CD4-positive, alpha-beta T cell treated with Interleukin-17A for 4 hours (primary cell): Measurements from ENCODE around the gene RAB14.

Experiments
- DNase-seq: peaks from one replicate; pipeline ENCODE4 v3.0.0-alpha.2; 2020; ENCODE audit warnings: mixed read lengths

The RAB14 gene

GRCh38 chr9:121201738-121202533, at the start of gene RAB14:
TSS of gene RAB14 (minus strand) at chr9:121201869. CDS start at chr9:121193412, 8,457 bp downstream.
- peak; percentile 100 for DNase-seq

GRCh38 chr9:121249563-121249962, 47.9 kb upstream of the RAB14 start:
- no peak for DNase-seq

DNA sequence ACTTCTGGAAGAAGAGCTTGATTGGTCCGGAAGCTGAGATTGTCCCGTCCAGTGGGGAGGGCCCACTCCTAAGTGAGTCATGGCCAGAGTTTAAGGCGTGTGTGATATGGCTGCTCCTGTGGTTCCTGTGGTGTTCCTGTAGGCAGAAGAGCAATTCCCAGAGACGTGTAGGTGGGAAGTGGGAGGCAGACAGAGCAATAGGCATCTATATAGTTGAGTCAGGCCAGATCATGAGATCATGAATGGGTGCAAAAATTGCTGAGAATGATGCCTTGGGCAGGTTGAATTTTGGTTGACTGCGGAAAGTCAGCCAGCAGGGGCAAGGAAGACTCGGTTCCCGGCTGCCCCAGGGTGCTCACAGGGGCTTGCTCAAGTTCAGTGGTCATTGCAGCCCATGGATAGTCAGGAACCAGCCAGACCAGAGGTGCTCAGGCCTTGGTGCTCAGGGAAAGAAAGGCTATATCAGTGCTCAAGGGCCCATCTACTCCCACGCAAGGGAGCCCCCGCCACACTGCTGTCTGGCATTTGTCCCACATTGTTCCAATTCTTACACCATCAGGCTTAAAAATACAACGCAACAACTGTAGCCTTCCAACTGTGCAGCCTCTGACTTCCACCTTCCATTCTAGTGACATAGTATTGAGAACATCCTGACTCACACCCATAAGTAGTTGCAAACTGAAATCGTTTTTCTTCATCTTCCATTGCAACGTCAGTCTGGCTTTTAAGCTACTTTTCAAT, 45.3 kb upstream of the RAB14 start:
- no peak for DNase-seq

GRCh38 chr9:121242959-121243346, 41.3 kb upstream of the RAB14 start:
- DNase-seq = no peak

GRCh38 chr9:121242219-121242958, 40.7 kb upstream of the RAB14 start:
- no peak for DNase-seq

GRCh38 chr9:121240472-121241135, 38.9 kb upstream of the RAB14 start:
- DNase-seq = no peak

- no peak for DNase-seq
Measured at GRCh38 chr9:121239851-121240250, 38.2 kb upstream of the RAB14 start.

DNA sequence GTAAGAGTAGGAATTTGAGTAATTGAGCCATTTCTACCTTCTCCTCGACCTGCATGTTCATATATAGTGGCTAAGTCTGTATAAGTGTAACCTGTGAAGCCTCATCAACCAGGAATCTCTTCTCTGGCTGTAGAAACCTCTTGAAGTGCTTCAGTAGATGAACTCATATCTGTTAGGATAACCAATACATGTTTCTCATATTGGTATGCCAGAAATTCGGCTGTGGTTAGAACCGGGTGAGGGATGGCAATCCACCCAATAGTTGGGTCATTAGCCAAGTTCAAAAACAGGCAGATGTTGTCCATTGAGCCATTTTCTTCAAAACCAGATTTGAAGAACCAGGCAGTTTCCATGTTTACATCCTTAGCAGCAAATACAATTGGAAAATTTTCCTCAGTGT, 37.4 kb upstream of the RAB14 start:
- no peak for DNase-seq

DNA sequence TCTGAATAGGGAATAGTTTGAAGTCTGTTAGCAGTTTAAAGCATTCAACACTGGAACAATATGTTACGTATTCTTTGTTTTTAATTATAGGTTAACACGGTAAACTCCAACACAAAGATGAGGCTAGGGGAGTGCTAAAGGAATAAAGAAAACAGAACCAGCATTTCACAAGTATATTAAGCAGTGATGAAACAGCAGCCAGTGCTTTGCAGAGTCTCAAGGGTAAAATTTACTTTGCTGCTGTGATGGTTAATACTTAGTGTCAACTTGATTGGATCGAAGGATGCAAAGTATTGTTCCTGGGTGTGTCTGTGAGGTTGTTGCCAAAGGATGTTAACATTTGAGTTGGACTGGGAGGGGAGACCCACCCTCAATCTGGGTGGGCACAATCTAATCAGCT, 36.2 kb upstream of the RAB14 start:
- DNase-seq = no peak

GRCh38 chr9:121235512-121235911, 33.8 kb upstream of the RAB14 start:
- no peak for DNase-seq

GRCh38 chr9:121234832-121235161, 33.1 kb upstream of the RAB14 start:
- DNase-seq = no peak

- DNase-seq = no peak
Measured at GRCh38 chr9:121233906-121234831, 32.5 kb upstream of the RAB14 start.

GRCh38 chr9:121232251-121232650, 30.6 kb upstream of the RAB14 start:
- no peak for DNase-seq

DNA sequence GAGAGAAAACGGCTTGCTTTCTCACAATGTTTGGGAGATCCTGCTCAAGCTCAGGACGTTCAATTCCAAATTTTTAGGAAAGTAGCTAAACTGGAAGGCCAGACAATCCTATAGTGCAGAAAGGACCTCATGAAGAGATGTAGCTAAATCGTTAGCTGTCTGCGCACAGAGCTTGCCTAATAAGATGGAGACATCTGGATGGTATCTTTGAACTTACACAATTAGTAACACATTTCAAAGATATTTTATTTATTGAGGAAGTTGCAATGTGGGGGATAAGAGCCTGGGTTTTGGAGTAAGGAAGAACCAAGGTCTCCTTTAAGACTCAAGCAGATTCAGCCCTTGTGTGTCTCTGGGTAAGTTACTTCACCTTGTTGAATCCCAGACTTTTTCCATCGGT, 28.6 kb upstream of the RAB14 start:
- DNase-seq = no peak

DNA sequence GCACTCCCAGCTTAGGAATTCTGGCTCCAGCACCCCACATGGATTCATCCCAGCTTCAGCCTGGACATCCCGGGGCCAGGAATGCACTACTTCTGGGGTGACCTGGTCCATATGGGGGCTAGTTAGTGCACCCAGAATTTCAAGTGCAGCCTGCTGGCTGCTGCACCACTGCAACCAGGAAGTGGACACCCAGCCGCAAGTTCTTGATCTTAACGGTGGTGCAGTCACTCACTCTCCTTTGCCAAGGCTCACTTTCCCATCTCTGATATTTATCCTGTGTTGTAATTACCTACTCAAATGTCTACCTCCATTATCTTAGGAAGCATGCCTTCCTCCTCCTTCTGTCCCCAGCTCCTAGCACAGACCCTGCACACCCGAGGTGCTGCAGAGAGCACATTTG, 26.2 kb upstream of the RAB14 start:
- no peak for DNase-seq

DNA sequence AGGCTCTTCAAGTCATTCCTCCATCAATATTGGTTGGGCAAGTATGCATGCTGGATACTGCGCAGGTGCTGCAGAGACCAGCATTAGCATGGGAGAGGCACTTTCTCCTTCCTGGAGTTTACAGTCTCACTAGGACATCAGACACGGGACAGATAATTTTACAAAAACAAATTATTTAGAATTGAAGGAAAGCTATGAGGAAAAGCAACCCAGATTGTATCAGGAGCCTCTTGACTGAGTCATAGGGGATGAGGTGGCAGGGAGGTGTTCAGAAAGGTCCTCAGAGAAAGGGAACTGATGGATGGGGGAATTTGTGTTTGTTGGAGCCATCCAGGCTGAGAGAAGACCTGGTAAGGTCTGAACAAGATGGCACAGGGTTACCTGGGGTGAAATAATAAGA, 24.5 kb upstream of the RAB14 start:
- no peak for DNase-seq

DNA sequence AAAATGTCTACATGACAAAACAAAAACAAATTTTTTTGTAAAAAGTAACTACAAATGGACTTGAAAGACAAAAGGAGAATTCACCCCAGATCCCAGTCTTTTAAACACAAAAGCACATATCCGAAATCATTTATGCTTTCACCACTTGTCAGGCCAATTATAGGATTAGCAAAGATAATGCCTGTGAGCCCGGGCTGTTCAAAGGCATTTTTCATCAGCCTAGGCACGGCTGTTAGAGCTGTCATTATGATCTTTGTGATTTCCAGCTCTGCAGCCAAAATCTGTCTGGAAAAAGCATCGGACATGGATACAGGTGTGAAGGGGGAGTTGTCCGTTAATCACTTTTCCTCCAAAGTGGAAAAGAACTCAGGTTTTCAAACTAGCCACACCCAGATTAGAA, 23.6 kb upstream of the RAB14 start:
- no peak for DNase-seq

- no peak for DNase-seq
Measured at GRCh38 chr9:121222524-121223171, 21.0 kb upstream of the RAB14 start.

- DNase-seq = no peak
Measured at GRCh38 chr9:121221664-121222055, 20.0 kb upstream of the RAB14 start.

DNA sequence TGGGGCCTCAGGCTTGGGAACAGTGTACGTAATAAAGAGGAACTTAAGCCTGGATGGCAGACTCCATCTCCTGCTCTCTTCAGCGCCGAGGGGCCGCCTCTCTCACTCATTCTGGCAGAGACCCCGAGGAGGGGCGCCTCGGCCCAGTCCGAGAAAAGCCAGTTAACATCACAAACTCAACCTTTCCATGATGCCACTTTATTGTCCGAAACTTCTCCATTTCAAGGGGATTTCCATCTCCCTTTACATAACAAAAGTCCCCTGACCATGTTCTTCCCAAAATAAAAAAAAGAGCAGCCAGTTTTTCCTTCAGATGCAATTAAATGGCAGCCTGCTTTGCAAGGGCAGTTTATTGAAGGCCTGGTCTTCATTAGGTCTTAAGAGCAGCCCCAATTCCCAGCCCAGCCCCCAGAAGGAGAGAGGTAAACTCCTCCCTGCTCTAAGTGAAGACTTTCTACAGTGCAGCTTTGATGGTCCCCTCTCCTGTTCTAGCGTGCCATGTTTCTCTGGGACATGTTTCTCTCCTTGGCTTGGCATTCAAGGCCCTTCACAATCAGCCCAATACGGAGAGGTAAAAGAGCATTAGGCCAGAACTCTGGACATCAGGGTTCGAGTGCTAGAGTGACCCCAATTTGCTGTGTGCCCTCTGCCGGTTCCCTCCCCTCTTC, 19.5 kb upstream of the RAB14 start:
- DNase-seq = no peak

- no peak for DNase-seq
Measured at GRCh38 chr9:121219530-121219929, 17.9 kb upstream of the RAB14 start.
